A673 (cell line): ENCODE data around the gene SPAG9.

Experiments
- CTCF ChIP-seq: fragments of 300-800, 200-600 bp; sonication (generic); conservative IDR thresholded peaks from 2 replicates; pipeline ENCODE4 v1.5.1; 2017; ENCODE audit warnings: low read depth, mild to moderate bottlenecking, antibody characterized with exemption, low read length, moderate library complexity, mixed read lengths
- EZH2 ChIP-seq: fragments of 200-600 bp; sonication (generic); IDR thresholded peaks from 2 replicates; pipeline ENCODE4 v1.6.1; 2017; ENCODE audit warnings: borderline replicate concordance, low read depth, mild to moderate bottlenecking, mixed read lengths, antibody characterized with exemption, low read length; ENCODE audit not compliant: poor library complexity, severe bottlenecking

- TF ChIP-seq CTCF (no peak), EZH2 (no peak)
Measured at GRCh38 chr17:51091635-51092034, 29.0 kb downstream of the SPAG9 start.
